Left lung (tissue), 14 donors: Measurements from ENCODE around the gene C1orf185. TPM values are rescaled to one million over a fixed set of nuclear protein-coding genes. Genes with fewer than 3 reads are reported as not detected.

Experiments
- ATAC-seq: fragments of 200-7000 bp; cut with Tn5 transposase; one replicate; pipeline ENCODE4 v1.9.1; 2020; ENCODE audit warnings: moderate library complexity
- DNase-seq, 4 donors: peaks; one replicate each; pipeline ENCODE4 v3.0.0-alpha.2; 2013 to 2020
- H3K27ac ChIP-seq, 2 donors: fragments of 200-600 bp; sonication (generic) in 1 of 2; one replicate each; pipeline versions ENCODE4 v1.5.0 to v1.8.0; 2020 to 2021
- H3K27me3 ChIP-seq, 2 donors: fragments of 200-600 bp; sonication (generic) in 1 of 2; one replicate each; pipeline versions ENCODE4 v1.5.0 to v1.8.0; 2020 to 2021
- H3K36me3 ChIP-seq, 2 donors: fragments of 200-600 bp; sonication (generic) in 1 of 2; one replicate each; pipeline versions ENCODE4 v1.5.0 to v1.8.0; 2020 to 2021
- H3K4me1 ChIP-seq, 2 donors: fragments of 200-600 bp; one replicate each; pipeline ENCODE4 v1.8.0; 2021
- H3K4me3 ChIP-seq, 2 donors: fragments of 200-600 bp; sonication (generic) in 1 of 2; one replicate each; pipeline versions ENCODE4 v1.5.0 to v1.8.0; 2020 to 2021; ENCODE audit warnings: mild to moderate bottlenecking in 1 of 2
- H3K9me3 ChIP-seq, 2 donors: fragments of 200-600 bp; sonication (generic) in 1 of 2; one replicate each; pipeline versions ENCODE4 v1.5.0 to v1.8.0; 2020 to 2021
- intact Hi-C, 2 donors: fragments of 100-400 bp; cut with DNase I; formaldehyde crosslinking; loops; one replicate each; pipeline versions ENCODE4 v1.11.2 to v1.14.2; 2022
- long read RNA-seq, 12 donors: library from polyadenylated mRNA in 2 of 12; unstranded in 2 of 12; transcript quantifications; one replicate each; pipeline ENCODE4 v2.0.0 and lab custom pipeline, GENCODE V29; 2019 to 2026
- polyA plus RNA-seq, 6 donors: library from polyadenylated mRNA; unstranded; fragments of 120-200 nt; gene quantifications; one replicate each; pipeline ENCODE4 v1.2.1, GENCODE V29; 2013; ENCODE audit not compliant: insufficient read length in 6 of 6
- total RNA-seq, 2 donors: library from RNA; stranded (reverse); fragmentation: NEBNext Ultra II Directional; extraction: Animal tissue kit (Norgen Biotek cat#: 25700); gene quantifications; one replicate each; pipeline ENCODE4 v1.2.1, GENCODE V29; 2021
- TF ChIP-seq, protein P1 (sequence below), 2 donors: fragments of 200-600 bp; sonication (generic) in 1 of 2; IDR thresholded peaks; one replicate each; pipeline versions ENCODE4 v1.5.0 to v1.8.0; 2021; ENCODE audit warnings: antibody characterized with exemption in 2 of 2
- donor health status: DM: no; HTN: yes; CAD: no.
- donor health status: DM: no; HTN: no; CAD: no.

Gene C1orf185
- total RNA-seq (not detected), polyA plus RNA-seq (not detected)
- long read RNA-seq, donor 1, result 0 reads
- long read RNA-seq, donor 2, result 0 reads
- long read RNA-seq, donor 3, result 0 reads
- long read RNA-seq, donor 4, result 0 reads
- long read RNA-seq, donor 5, result 0 reads
- long read RNA-seq, donor 6, result 0 reads
- long read RNA-seq, donor 7, result 0 reads
- long read RNA-seq, donor 8, result 0 reads
- long read RNA-seq, donor 9, result 0 reads
- long read RNA-seq, donor 10, result 0 reads
- long read RNA-seq, donor 11, result 0 reads
- long read RNA-seq, donor 12, result 0 reads

DNA sequence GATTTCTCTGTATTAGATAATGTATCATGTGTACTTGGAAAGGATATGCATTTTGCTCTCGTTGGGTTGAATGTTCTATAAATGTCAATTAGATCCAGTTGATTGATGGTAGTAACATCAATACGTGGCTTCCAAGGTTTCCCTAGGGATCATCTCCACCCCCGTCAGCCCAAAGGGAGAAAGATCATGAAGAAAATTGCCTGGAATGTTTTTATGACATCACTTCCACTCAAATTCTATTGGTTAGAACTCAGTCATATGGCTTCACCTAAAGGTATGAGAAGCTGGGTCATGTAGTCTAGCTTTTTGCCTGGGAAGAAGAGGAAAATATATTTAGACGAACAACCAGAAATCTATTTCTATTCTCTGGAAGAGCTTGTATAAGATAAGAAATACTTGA is at the start of gene C1orf185:
Gene C1orf185, plus strand, starts transcription at position 253 of the 400 bp plus-strand sequence. Its CDS starts 6 bp downstream, at position 259.
- intact Hi-C loops, result no loop called here
- DNase-seq, result no peak
- Histone ChIP-seq H3K4me3 (no peak within 1 kb of the TSS), H3K27me3 (no peaks in the 10 kb centered on the region), H3K27ac (no peak within 1 kb of the TSS), H3K9me3 (no peaks in the 10 kb centered on the region), H3K4me1 (no peaks in the 10 kb centered on the region), H3K36me3 (no peaks in the 10 kb centered on the region)
- ATAC-seq, result no peak
- TF ChIP-seq, protein P1, sequence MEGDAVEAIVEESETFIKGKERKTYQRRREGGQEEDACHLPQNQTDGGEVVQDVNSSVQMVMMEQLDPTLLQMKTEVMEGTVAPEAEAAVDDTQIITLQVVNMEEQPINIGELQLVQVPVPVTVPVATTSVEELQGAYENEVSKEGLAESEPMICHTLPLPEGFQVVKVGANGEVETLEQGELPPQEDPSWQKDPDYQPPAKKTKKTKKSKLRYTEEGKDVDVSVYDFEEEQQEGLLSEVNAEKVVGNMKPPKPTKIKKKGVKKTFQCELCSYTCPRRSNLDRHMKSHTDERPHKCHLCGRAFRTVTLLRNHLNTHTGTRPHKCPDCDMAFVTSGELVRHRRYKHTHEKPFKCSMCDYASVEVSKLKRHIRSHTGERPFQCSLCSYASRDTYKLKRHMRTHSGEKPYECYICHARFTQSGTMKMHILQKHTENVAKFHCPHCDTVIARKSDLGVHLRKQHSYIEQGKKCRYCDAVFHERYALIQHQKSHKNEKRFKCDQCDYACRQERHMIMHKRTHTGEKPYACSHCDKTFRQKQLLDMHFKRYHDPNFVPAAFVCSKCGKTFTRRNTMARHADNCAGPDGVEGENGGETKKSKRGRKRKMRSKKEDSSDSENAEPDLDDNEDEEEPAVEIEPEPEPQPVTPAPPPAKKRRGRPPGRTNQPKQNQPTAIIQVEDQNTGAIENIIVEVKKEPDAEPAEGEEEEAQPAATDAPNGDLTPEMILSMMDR (IDR thresholded peaks at IDR 0.05), result no peak

- ATAC-seq (peak; percentile 62), DNase-seq (no peak)
- H3K27me3 ChIP-seq, result no peaks in the 10 kb centered on the region
- TF ChIP-seq, protein P1 (IDR thresholded peaks at IDR 0.05), result no peak
- H3K36me3 ChIP-seq, result no peaks in the 10 kb centered on the region
- H3K27ac ChIP-seq, result no peak overlapping the region
- H3K4me3 ChIP-seq, result no peak overlapping the region
- intact Hi-C loops, result no loop called here
- peaks cover 0 to 13% of the 10 kb centered on the region in 2 donors for H3K9me3 ChIP-seq
- H3K4me1 ChIP-seq, result no peaks in the 10 kb centered on the region
Measured at GRCh38 chr1:51058858-51059257, 43.2 kb upstream of the C1orf185 start.

DNA sequence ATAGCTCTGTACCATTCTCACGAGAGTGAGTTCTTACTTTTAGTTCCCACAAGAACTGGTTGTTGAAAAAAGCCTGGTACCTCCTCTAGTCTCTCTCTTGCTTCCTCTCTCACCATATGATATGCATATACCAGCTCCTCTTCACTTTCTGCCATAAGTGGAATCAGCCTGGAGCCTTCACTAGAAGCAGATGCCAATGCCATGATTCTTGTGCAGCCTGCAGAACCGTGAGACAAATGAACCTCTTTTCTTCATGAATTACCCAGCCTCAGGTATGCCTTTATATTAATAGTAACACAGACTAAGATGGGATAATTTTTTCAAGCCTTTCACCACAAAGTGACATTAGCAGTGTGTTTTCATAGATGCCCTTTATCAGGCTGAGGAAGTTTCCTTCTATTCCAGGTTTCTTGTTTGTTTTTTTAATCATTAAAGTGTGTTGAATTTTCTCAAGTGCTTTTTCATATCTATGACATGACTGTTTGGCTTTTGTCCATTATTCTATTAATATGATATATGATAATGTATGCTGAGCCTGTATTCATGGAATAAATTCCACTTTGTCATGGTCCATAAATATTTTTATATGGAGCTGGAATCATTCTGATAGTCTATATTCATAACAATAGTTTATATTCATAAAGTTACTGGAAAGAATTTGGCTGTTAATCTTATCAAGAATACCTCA is 40.7 kb upstream of the C1orf185 start:
- intact Hi-C loops, result no loop called here
- Histone ChIP-seq H3K27me3 (no peaks in the 10 kb centered on the region), H3K36me3 (no peaks in the 10 kb centered on the region), H3K27ac (no peak overlapping the region), H3K9me3 (peaks cover 0 to 8% of the 10 kb centered on the region in 2 donors), H3K4me3 (no peak overlapping the region), H3K4me1 (no peaks in the 10 kb centered on the region)
- ATAC-seq (no peak), DNase-seq (no peak)
- TF ChIP-seq, protein P1 (IDR thresholded peaks at IDR 0.05), result no peak

- intact Hi-C loops, result no loop called here
- peak; percentile 86 for ATAC-seq
- TF ChIP-seq, protein P1 (IDR thresholded peaks at IDR 0.05), result no peak
Measured at GRCh38 chr1:51063121-51063520, 38.9 kb upstream of the C1orf185 start.

DNA sequence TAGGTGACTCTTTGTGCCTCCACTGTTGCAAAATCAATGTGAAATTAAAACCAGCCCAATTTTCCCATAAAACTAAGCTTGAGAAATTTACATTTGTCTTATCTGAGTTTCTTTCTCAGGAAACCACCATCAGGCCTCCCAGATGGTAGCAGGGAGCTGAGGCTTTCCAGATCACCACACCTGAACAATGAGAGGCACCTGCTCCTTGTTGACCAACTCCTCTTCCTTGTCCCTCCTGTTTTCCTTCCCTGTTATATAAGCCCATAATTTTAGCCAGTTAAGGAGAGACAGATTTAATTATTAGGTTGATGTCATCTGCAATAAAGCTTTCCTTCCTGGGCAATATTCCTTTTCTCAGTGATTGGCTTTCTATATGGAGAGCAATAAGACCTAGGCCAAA is 32.0 kb upstream of the C1orf185 start:
- no peaks in the 10 kb centered on the region for H3K4me1 ChIP-seq
- H3K36me3 ChIP-seq, result no peaks in the 10 kb centered on the region
- TF ChIP-seq, protein P1 (IDR thresholded peaks at IDR 0.05), result no peak
- DNase-seq (no peak), ATAC-seq (no peak)
- H3K4me3 ChIP-seq, result no peak overlapping the region
- H3K9me3 ChIP-seq, result no peaks in the 10 kb centered on the region
- no peak overlapping the region for H3K27ac ChIP-seq
- intact Hi-C loops, result no loop called here
- peaks cover 0 to 4% of the 10 kb centered on the region in 2 donors for H3K27me3 ChIP-seq

More at GRCh38 chr1:51063121-51063520, 38.9 kb upstream of the C1orf185 start:
- H3K9me3 ChIP-seq, result peaks cover 0 to 4% of the 10 kb centered on the region in 2 donors
- no peak for DNase-seq
- no peaks in the 10 kb centered on the region for H3K4me1 ChIP-seq
- no peak overlapping the region for H3K4me3 ChIP-seq
- H3K36me3 ChIP-seq, result no peaks in the 10 kb centered on the region
- no peak overlapping the region for H3K27ac ChIP-seq
- no peaks in the 10 kb centered on the region for H3K27me3 ChIP-seq
